ENCODE data around the gene TAF4B.

TAF4B gene

DNA sequence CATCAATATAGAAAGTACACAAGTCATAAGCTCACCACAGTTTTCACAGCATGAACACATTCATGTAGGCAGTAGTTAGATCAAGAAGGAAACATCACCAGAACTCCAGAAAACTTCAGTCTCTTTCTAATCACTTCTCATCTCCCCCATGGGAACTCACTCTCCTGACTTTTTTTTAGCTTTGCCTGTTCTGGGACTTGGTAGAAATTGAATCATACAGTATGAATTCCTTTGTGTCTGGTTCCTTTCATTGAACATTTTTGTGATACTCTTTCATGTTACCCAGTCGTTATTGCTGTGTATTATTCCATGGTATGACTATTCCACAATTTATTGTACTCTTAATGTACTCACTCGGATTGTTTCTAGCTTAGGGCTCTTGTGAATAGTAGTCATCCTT, 160.2 kb downstream of the TAF4B start:
- no peak overlapping the region for H3K4me3 ChIP-seq (ENCODE audit: low read depth in 1 of 2, low read length in 2 of 2)
- H3K9me3 ChIP-seq (ENCODE audit: insufficient read depth, low read length, severe bottlenecking), result no peaks in the 10 kb centered on the region
- H3K79me2 ChIP-seq (ENCODE audit: insufficient read depth, low read length), result no peaks in the 10 kb centered on the region
- no peak for ATAC-seq (ENCODE audit: insufficient read depth, low read depth)
- H3K4me2 ChIP-seq (ENCODE audit: insufficient read depth, low read length), result no peak overlapping the region
- no peaks in the 10 kb centered on the region for H4K20me1 ChIP-seq (ENCODE audit: insufficient read depth, low read length)
- TF ChIP-seq, protein P1, sequence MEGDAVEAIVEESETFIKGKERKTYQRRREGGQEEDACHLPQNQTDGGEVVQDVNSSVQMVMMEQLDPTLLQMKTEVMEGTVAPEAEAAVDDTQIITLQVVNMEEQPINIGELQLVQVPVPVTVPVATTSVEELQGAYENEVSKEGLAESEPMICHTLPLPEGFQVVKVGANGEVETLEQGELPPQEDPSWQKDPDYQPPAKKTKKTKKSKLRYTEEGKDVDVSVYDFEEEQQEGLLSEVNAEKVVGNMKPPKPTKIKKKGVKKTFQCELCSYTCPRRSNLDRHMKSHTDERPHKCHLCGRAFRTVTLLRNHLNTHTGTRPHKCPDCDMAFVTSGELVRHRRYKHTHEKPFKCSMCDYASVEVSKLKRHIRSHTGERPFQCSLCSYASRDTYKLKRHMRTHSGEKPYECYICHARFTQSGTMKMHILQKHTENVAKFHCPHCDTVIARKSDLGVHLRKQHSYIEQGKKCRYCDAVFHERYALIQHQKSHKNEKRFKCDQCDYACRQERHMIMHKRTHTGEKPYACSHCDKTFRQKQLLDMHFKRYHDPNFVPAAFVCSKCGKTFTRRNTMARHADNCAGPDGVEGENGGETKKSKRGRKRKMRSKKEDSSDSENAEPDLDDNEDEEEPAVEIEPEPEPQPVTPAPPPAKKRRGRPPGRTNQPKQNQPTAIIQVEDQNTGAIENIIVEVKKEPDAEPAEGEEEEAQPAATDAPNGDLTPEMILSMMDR (IDR thresholded peaks at IDR 0.05; ENCODE audit: borderline replicate concordance, extremely low read depth, low read length, poor library complexity, severe bottlenecking), result no peak
- no peak for TF ChIP-seq EZH2 (IDR thresholded peaks at IDR 0.05; ENCODE audit: borderline replicate concordance, low read depth, low read length, severe bottlenecking)
- no peak overlapping the region for H3K9ac ChIP-seq (ENCODE audit: low read depth, low read length)
- peaks cover 12% of the 10 kb centered on the region; the same call in 1 of the 2 replicates for H3K36me3 ChIP-seq (ENCODE audit: insufficient read depth, low read length)
- H3K27me3 ChIP-seq (ENCODE audit: insufficient read depth, low read length, poor library complexity), result no peaks in the 10 kb centered on the region
- DNase-seq, result no peak
- H3K27ac ChIP-seq (ENCODE audit: low read length), result no peak overlapping the region
- 0 out of 2 replicates have a peak, but pooled peaks cover 3% of the 10 kb centered on the region for H3K4me1 ChIP-seq (ENCODE audit: insufficient read depth, low read length)
- H2AFZ ChIP-seq (ENCODE audit: low read depth, low read length), result no peak overlapping the region

DNA sequence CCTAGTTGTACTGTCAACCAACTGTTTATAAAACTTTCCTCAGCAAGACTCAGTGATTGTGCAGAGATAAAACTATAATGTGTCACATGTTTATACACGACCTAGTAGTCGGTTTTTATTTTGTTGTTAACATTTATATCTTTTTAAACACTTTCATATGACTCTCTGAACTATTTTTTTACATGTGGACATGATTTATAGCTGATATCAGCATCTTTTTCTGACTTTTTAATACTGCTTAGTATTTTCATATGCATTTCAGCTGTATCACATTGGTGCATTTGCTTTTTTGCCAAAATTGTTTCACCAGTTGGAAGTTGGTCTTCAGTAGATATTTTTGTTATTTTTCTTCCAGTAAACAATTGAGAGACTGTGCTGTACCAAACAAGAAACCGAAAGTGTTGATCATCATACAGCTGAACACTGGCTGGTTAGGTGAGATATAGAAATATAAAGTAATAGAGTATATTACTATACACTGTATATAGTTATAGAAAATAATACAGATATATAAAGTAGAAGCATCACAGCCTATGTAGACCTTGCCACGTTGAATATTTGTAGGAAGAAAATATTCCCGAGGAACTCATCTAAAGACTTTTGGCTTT, 167.9 kb downstream of the TAF4B start:
- Histone ChIP-seq H3K4me2 (ENCODE audit: insufficient read depth, low read length) (no peak overlapping the region), H3K27ac (ENCODE audit: low read length) (no peak overlapping the region), H2AFZ (ENCODE audit: low read depth, low read length) (no peak overlapping the region), H3K4me3 (ENCODE audit: low read depth in 1 of 2, low read length in 2 of 2) (no peak overlapping the region), H3K4me1 (ENCODE audit: insufficient read depth, low read length) (no peaks in the 10 kb centered on the region), H3K36me3 (ENCODE audit: insufficient read depth, low read length) (peaks cover 12% of the 10 kb centered on the region; the same call in 1 of the 2 replicates), H3K9me3 (ENCODE audit: insufficient read depth, low read length, severe bottlenecking) (no peaks in the 10 kb centered on the region), H3K79me2 (ENCODE audit: insufficient read depth, low read length) (no peaks in the 10 kb centered on the region), H3K27me3 (ENCODE audit: insufficient read depth, low read length, poor library complexity) (no peaks in the 10 kb centered on the region), H4K20me1 (ENCODE audit: insufficient read depth, low read length) (no peaks in the 10 kb centered on the region), H3K9ac (ENCODE audit: low read depth, low read length) (no peak overlapping the region)
- ATAC-seq (ENCODE audit: insufficient read depth, low read depth) (no peak), DNase-seq (no peak)
- TF ChIP-seq, protein P1 (IDR thresholded peaks at IDR 0.05; ENCODE audit: borderline replicate concordance, extremely low read depth, low read length, poor library complexity, severe bottlenecking), result no peak
- TF ChIP-seq EZH2 (IDR thresholded peaks at IDR 0.05; ENCODE audit: borderline replicate concordance, low read depth, low read length, severe bottlenecking), result no peak

DNA sequence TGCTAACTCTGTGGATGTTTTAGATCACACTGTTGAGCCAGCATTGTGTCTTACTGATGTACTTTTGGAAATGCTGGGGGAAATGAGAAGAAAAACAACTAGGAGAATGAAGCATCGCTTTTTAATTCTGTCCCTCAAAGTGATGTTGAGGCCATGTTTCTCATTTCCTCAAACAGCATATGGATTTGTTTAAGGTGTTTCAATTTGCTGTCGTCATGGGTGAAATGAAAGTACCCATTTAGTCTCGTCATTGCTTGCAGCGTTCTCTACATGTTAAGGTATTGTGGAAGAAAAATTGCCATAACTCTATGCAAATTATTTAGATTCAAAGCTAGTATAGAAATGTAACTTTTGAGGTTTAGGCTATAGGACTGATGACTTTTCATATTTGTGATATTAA, 170.8 kb downstream of the TAF4B start:
- no peak overlapping the region for H2AFZ ChIP-seq (ENCODE audit: low read depth, low read length)
- ATAC-seq (ENCODE audit: insufficient read depth, low read depth) (no peak), DNase-seq (no peak)
- no peak overlapping the region for H3K4me2 ChIP-seq (ENCODE audit: insufficient read depth, low read length)
- TF ChIP-seq EZH2 (IDR thresholded peaks at IDR 0.05; ENCODE audit: borderline replicate concordance, low read depth, low read length, severe bottlenecking), result no peak
- TF ChIP-seq, protein P1 (IDR thresholded peaks at IDR 0.05; ENCODE audit: borderline replicate concordance, extremely low read depth, low read length, poor library complexity, severe bottlenecking), result no peak
- H3K4me3 ChIP-seq (ENCODE audit: low read depth in 1 of 2, low read length in 2 of 2), result no peak overlapping the region
- no peaks in the 10 kb centered on the region; the same call in 1 of the 2 replicates for H3K36me3 ChIP-seq (ENCODE audit: insufficient read depth, low read length)
- no peaks in the 10 kb centered on the region for H3K4me1 ChIP-seq (ENCODE audit: insufficient read depth, low read length)
- no peaks in the 10 kb centered on the region for H4K20me1 ChIP-seq (ENCODE audit: insufficient read depth, low read length)
- no peaks in the 10 kb centered on the region for H3K27me3 ChIP-seq (ENCODE audit: insufficient read depth, low read length, poor library complexity)
- no peaks in the 10 kb centered on the region for H3K9me3 ChIP-seq (ENCODE audit: insufficient read depth, low read length, severe bottlenecking)
- no peaks in the 10 kb centered on the region for H3K79me2 ChIP-seq (ENCODE audit: insufficient read depth, low read length)
- no peak overlapping the region for H3K27ac ChIP-seq (ENCODE audit: low read length)
- no peak overlapping the region for H3K9ac ChIP-seq (ENCODE audit: low read depth, low read length)
